GM12873 (cell line): ENCODE results near the gene SELENOK.

Source experiments
- CTCF ChIP-seq: IDR thresholded peaks from 2 replicates; pipeline ENCODE4 v1.5.1; 2012; ENCODE audit warnings: low read depth, mild to moderate bottlenecking, moderate library complexity, low read length, control low read depth; ENCODE audit not compliant: insufficient read depth; ENCODE audit errors: missing control alignments

Gene SELENOK

GRCh38 chr3:53899750-53900149, 8.1 kb upstream of the SELENOK start:
- no peak for TF ChIP-seq CTCF

- no peak for TF ChIP-seq CTCF
Observed at GRCh38 chr3:53892286-53892637, 603 bp upstream of the SELENOK start.

GRCh38 chr3:53890726-53891475, 758 bp downstream of the SELENOK start:
- TF ChIP-seq CTCF: no peak

GRCh38 chr3:53888232-53888631, 3.4 kb downstream of the SELENOK start:
- TF ChIP-seq CTCF: no peak

- TF ChIP-seq CTCF: no peak
Observed at GRCh38 chr3:53887446-53887845, 4.2 kb downstream of the SELENOK start.

GRCh38 chr3:53885239-53885638, 6.4 kb downstream of the SELENOK start:
- TF ChIP-seq CTCF: no peak

GRCh38 chr3:53884623-53885022, 7.0 kb downstream of the SELENOK start:
- TF ChIP-seq CTCF: no peak
